Suprapubic skin (tissue), 4 donors: ENCODE results near the gene MINK1. TPM values are rescaled to one million over a fixed set of nuclear protein-coding genes. Genes with fewer than 3 reads are reported as not detected.
"Not testable (repeated sequence)": the region's sequence is repeated elsewhere in the genome, so short reads cannot be mapped to it uniquely, and the experiment has no call there.

ENCODE experiments used
- DNase-seq, 2 donors: peaks; one replicate each; pipeline ENCODE4 v3.0.0-alpha.2; 2019; ENCODE audit warnings: low spot score in 2 of 2
- H3K27ac ChIP-seq: fragments of 200-600 bp; sonication (generic); one replicate; pipeline ENCODE4 v1.5.1; 2019
- H3K27me3 ChIP-seq: fragments of 200-600 bp; sonication (generic); one replicate; pipeline ENCODE4 v1.5.1; 2019
- H3K36me3 ChIP-seq: fragments of 200-600 bp; sonication (generic); one replicate; pipeline ENCODE4 v1.5.1; 2019
- H3K4me1 ChIP-seq: fragments of 200-600 bp; sonication (generic); one replicate; pipeline ENCODE4 v1.5.1; 2019
- H3K4me3 ChIP-seq: fragments of 200-600 bp; sonication (generic); one replicate; pipeline ENCODE4 v1.5.1; 2019; ENCODE audit warnings: mild to moderate bottlenecking
- H3K9me3 ChIP-seq: fragments of 200-600 bp; sonication (generic); one replicate; pipeline ENCODE4 v1.5.1; 2019
- EP300 ChIP-seq: sonication (generic); formaldehyde crosslinking; IDR thresholded peaks from one replicate; pipeline ENCODE4 v1.6.1; 2017; ENCODE audit warnings: antibody characterized with exemption
- POLR2A ChIP-seq, 2 donors: fragments of 450-650 bp; IDR thresholded peaks; one replicate each; pipeline ENCODE4 v1.6.1; 2017; ENCODE audit warnings: antibody characterized with exemption in 2 of 2, mild to moderate bottlenecking in 2 of 2, moderate library complexity in 2 of 2
- POLR2AphosphoS5 ChIP-seq, 3 donors: sonication (generic); formaldehyde crosslinking; IDR thresholded peaks; one replicate each; pipeline ENCODE4 v1.6.1; 2017; ENCODE audit warnings: antibody characterized with exemption in 3 of 3
- WGBS: methylation state at CpG from one replicate; pipeline ENCODE4 v1.1.5; 2018; 5-methylcytosine and 5-hydroxymethylcytosine counted together
- total RNA-seq, 4 donors: library from RNA; depleted of rRNA; stranded (reverse); fragments of >200 nt; gene quantifications; one replicate each; pipeline ENCODE4 v1.1.0, GENCODE V29; 2016
- TF ChIP-seq, protein P1 (sequence below), 2 donors: fragments of 200-600 bp in 1 of 2; fragments of 450-650 bp in 1 of 2; sonication (generic) in 1 of 2; IDR thresholded peaks; one replicate each; pipeline ENCODE4 v1.5.1; 2016 to 2019; ENCODE audit warnings: antibody characterized with exemption in 2 of 2, mild to moderate bottlenecking in 1 of 2, moderate library complexity in 1 of 2

Gene MINK1
- total RNA-seq, 4 donors from 2014 or later: 141 to 352 (median 169) TPM

DNA sequence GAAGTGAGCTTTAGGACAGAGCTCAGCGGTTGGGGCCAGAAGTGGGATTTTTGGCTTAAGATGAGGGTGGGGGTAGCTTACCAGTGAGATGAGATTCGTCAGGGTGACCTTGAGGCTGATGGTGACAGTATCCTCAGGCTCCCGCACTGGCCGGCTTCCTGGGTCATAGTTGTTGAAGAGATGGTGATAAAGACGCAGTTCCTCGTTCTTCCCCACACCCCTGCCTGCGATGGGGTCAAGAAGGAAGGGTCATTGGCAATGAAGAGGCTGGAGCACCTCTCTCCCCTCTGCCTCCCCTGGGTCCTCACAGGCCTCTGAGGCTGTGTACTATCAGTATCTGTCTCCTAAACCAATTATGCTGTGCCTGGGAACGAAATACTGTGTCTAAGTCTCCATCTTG, 69.4 kb downstream of the MINK1 start:
- no peak overlapping the region for H3K4me3 ChIP-seq
- peaks cover 45% of the 10 kb centered on the region for H3K4me1 ChIP-seq
- H3K36me3 ChIP-seq: no peaks in the 10 kb centered on the region
- no peak for DNase-seq
- TF ChIP-seq POLR2A (IDR thresholded peaks at IDR 0.05) (no peak), POLR2AphosphoS5 (IDR thresholded peaks at IDR 0.05) (no peak), EP300 (no peak)
- TF ChIP-seq, protein P1, sequence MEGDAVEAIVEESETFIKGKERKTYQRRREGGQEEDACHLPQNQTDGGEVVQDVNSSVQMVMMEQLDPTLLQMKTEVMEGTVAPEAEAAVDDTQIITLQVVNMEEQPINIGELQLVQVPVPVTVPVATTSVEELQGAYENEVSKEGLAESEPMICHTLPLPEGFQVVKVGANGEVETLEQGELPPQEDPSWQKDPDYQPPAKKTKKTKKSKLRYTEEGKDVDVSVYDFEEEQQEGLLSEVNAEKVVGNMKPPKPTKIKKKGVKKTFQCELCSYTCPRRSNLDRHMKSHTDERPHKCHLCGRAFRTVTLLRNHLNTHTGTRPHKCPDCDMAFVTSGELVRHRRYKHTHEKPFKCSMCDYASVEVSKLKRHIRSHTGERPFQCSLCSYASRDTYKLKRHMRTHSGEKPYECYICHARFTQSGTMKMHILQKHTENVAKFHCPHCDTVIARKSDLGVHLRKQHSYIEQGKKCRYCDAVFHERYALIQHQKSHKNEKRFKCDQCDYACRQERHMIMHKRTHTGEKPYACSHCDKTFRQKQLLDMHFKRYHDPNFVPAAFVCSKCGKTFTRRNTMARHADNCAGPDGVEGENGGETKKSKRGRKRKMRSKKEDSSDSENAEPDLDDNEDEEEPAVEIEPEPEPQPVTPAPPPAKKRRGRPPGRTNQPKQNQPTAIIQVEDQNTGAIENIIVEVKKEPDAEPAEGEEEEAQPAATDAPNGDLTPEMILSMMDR (IDR thresholded peaks at IDR 0.05): no peak
- H3K27me3 ChIP-seq: no peaks in the 10 kb centered on the region
- H3K9me3 ChIP-seq: no peaks in the 10 kb centered on the region
- H3K27ac ChIP-seq: peak overlapping the region; percentile 42
- WGBS: 75% methylated on average over 7 of the region's 8 CpGs

DNA sequence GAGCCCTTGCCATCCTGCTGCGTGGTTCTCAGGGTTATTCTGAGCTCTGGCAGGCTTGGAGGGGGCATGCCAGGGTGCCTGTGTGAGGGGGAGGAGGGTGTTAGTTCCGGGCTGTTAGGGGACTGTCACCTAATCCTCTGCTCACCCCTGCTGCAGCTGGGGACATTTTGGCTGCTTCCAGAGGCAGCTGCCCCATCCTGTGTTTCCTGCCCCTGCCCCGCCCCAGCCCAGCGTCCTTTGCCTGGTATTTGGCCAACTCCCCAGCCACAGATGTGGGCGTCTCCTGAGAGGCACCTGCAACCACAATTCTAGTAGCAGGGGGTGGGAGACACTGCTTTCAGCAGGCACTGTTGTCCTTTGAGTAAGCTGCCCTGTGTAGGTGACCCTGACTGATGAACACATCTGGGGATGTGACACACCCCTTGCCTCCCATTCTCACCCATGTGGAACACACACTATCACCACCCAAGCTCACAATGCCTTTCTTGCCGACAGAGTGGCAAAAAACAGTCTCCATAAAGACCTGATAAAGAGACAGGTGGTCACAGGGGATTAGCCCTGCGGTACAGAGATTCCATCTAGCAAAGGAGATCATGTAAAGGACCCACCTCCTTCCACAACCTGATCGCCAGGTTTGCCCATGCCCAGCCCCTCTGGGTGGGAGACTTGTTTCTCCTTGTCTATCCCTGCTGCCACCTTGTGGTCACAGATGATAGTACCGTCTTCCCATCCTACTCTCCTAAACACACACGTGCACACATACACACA, 70.1 kb downstream of the MINK1 start, which contains the start of gene CHRNE:
Gene CHRNE, minus strand, starts transcription at position 48 of the 768 bp plus-strand sequence. Its CDS starts 35 bp downstream, at position 13.
- H3K4me3 ChIP-seq: no peak within 1 kb of the TSS

DNA sequence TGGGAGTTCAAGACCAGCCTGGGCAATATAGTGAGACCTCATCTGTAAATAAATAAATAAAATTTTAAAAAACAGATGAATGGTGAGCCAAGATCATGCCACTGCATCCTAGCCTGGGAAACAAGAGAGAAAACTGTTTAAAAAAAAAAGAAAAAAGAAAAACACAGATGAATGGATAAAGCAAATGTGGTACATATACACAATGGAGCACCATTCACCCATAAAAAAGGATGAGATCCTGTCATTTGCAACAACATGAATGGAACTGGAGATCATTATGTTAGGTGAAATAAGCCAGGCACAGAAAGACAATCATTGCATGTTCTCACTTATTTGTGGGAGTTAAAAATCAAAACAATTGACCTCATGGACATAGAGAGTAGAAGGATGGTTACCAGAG, 73.5 kb downstream of the MINK1 start:
- not testable (repeated sequence) for H3K36me3 ChIP-seq, H3K9me3 ChIP-seq, DNase-seq, H3K27me3 ChIP-seq, H3K27ac ChIP-seq, H3K4me3 ChIP-seq
- peaks cover 39% of the 10 kb centered on the region for H3K4me1 ChIP-seq

More for the DNA sequence above, 70.1 kb downstream of the MINK1 start, which contains the start of gene CHRNE:
- no peaks in the 10 kb centered on the region for H3K27me3 ChIP-seq
- WGBS: 4% methylated on average over 6 of the region's 10 CpGs
- peak within 1 kb of the TSS; percentile 42 for H3K27ac ChIP-seq
- H3K36me3 ChIP-seq: no peaks in the 10 kb centered on the region
- H3K9me3 ChIP-seq: no peaks in the 10 kb centered on the region
- peak; percentile 91 to 93 for DNase-seq
- peaks cover 48% of the 10 kb centered on the region for H3K4me1 ChIP-seq
- TF ChIP-seq EP300 (no peak), POLR2A (IDR thresholded peaks at IDR 0.05) (no peak), POLR2AphosphoS5 (IDR thresholded peaks at IDR 0.05) (no peak)
- TF ChIP-seq, protein P1 (IDR thresholded peaks at IDR 0.05): peak; percentile 67 to 74

DNA sequence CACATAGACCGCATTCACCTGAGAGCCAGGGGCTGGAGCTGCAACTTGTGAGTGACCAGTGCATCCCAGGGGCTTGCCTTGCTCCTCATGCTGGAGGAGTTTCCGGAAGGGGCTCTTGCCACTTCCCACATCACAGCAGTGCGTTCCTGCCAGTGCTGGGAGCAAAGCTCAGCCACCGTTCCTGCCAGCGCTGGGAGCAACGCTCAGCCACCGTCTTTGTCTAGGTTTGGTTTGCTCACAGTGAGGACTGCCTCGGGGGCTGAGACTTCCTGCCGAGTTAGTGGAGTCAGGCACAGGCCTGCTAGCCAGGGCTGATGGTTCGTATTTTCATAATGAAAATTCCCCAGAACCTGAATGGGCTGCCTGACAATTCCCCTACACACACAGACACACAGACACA, 75.2 kb downstream of the MINK1 start:
- Histone ChIP-seq H3K9me3 (no peaks in the 10 kb centered on the region), H3K36me3 (no peaks in the 10 kb centered on the region), H3K27ac (peak overlapping the region; percentile 91), H3K4me3 (no peak overlapping the region), H3K4me1 (peaks cover 28% of the 10 kb centered on the region), H3K27me3 (no peaks in the 10 kb centered on the region)
- DNase-seq: peak in 1 of 2 donors; percentile 73
- TF ChIP-seq POLR2AphosphoS5 (IDR thresholded peaks at IDR 0.05) (no peak), POLR2A (IDR thresholded peaks at IDR 0.05) (no peak), EP300 (no peak)
- TF ChIP-seq, protein P1 (IDR thresholded peaks at IDR 0.05): no peak
- WGBS: 38% methylated on average over 7 of the region's 10 CpGs

DNA sequence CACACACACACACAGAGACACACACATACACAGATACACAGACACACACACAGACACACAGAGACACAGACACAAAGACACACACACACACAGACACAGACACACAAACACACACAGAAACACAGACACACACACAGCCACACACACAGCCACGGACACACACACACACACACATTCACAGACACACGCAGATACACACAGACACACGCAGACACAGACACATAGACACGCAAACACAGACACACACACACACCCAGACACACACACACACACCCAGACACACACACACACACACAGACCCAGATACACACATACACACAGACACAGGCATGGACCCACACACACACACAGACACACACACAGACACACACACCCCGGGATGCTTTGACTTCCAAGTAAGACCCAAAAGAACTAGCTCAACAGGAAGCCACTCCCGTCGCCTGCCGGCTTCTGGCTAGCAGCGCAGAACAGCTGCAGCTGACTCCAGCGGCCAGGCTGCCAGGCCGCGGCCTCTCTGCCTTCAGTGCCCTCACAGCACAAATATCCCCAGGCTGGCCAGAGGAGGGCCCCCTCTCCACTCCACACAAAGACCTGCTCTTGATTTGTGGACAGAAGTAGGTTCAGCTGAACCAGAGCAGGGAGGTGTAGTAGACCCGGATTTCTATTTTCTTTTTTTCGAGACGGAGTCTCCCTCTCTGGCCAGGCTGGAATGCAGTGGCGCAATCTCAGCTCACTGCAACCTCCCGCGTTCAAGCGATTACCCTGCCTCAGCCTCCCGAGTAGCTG, 75.8 kb downstream of the MINK1 start:
- Histone ChIP-seq H3K4me3 (no peak overlapping the region), H3K27ac (peak overlapping the region; percentile 91), H3K36me3 (no peaks in the 10 kb centered on the region), H3K9me3 (no peaks in the 10 kb centered on the region), H3K27me3 (no peaks in the 10 kb centered on the region), H3K4me1 (peaks cover 22% of the 10 kb centered on the region)
- DNase-seq: peak; percentile 93
- no peak for TF ChIP-seq EP300
- TF ChIP-seq POLR2AphosphoS5 (IDR thresholded peaks at IDR 0.05): peak in 2 of 3 donors; percentile 37 to 51
- TF ChIP-seq, protein P1 (IDR thresholded peaks at IDR 0.05): peak; percentile 78 to 80
- TF ChIP-seq POLR2A (IDR thresholded peaks at IDR 0.05): no peak
- 14% methylated on average over 13 of the region's 20 CpGs for WGBS
